Esophagus muscularis mucosa (tissue), 3 donors: Measurements from ENCODE around the gene COL27A1.

Experiments
- CTCF ChIP-seq, 3 experiments: fragments of 200-600 bp in 2 of 3; fragments of 450-650 bp in 1 of 3; sonication (generic) in 2 of 3; IDR thresholded peaks; one replicate each; pipeline ENCODE4 v1.5.1; 2017 to 2019; ENCODE audit warnings: antibody characterized with exemption in 3 of 3, mild to moderate bottlenecking in 2 of 3, moderate library complexity in 1 of 3
- POLR2A ChIP-seq: fragments of 450-650 bp; IDR thresholded peaks from one replicate; pipeline ENCODE4 v1.6.1; 2017; ENCODE audit warnings: antibody characterized with exemption, moderate library complexity, mild to moderate bottlenecking, low read depth

- TF ChIP-seq POLR2A (no peak), CTCF (IDR thresholded peaks at IDR 0.05) (no peak)
These were observed 25.6 kb downstream of the COL27A1 start for GRCh38 chr9:114180696-114181606.
